Thymus (tissue), 11 donors: Measurements from ENCODE around the gene ECT2L. TPM values are rescaled to one million over a fixed set of nuclear protein-coding genes. Genes with fewer than 3 reads are reported as not detected.

Source experiments
- DNase-seq, 9 donors: peaks; one replicate each; pipeline ENCODE4 v3.0.0-alpha.2; 2013; ENCODE audit warnings: low spot score in 9 of 9, low read depth in 6 of 9, missing footprints in 1 of 9
- H3K27ac ChIP-seq, 2 donors: one replicate each; pipeline ENCODE4 v1.5.1; 2013; ENCODE audit warnings: control low read depth in 1 of 2, low read depth in 1 of 2, low read length in 1 of 2, mild to moderate bottlenecking in 1 of 2, moderate library complexity in 1 of 2
- H3K27me3 ChIP-seq, 2 donors: one replicate each; pipeline ENCODE4 v1.5.1; 2013; ENCODE audit warnings: low read length in 1 of 2; ENCODE audit not compliant: control insufficient read depth in 2 of 2, insufficient read depth in 1 of 2
- H3K36me3 ChIP-seq, 2 donors: one replicate each; pipeline ENCODE4 v1.5.1; 2013; ENCODE audit warnings: low read length in 1 of 2, mild to moderate bottlenecking in 1 of 2, moderate library complexity in 1 of 2; ENCODE audit not compliant: control insufficient read depth in 2 of 2, insufficient read depth in 2 of 2
- H3K4me1 ChIP-seq, 2 donors: one replicate each; pipeline ENCODE4 v1.5.1; 2013; ENCODE audit warnings: low read length in 2 of 2; ENCODE audit not compliant: control insufficient read depth in 2 of 2, insufficient read depth in 2 of 2
- H3K4me3 ChIP-seq, 2 donors: one replicate each; pipeline ENCODE4 v1.5.1; 2013; ENCODE audit warnings: low read length in 2 of 2, control low read depth in 1 of 2, mild to moderate bottlenecking in 1 of 2
- H3K9me3 ChIP-seq, 2 donors: one replicate each; pipeline ENCODE4 v1.5.1; 2013; ENCODE audit warnings: low read length in 1 of 2, mild to moderate bottlenecking in 1 of 2; ENCODE audit not compliant: control insufficient read depth in 2 of 2, insufficient read depth in 1 of 2
- WGBS: extraction: QIAGEN DNeasy Blood & Tissue Kit; methylation state at CpG from one replicate; pipeline ENCODE4 v1.1.7; 2013; 5-methylcytosine and 5-hydroxymethylcytosine counted together
- polyA plus RNA-seq: library from polyadenylated mRNA; stranded (reverse); fragments of 200-250 nt; gene quantifications from one replicate; pipeline ENCODE4 v1.2.3, GENCODE V29; 2013
- total RNA-seq: library from RNA; stranded (reverse); fragments of 120-200 nt; gene quantifications from one replicate; pipeline ENCODE4 v1.2.4, GENCODE V29; 2013
- donor health status: healthy.

The ECT2L gene
- total and polyA plus RNA-seq, 2 donors, result 0.09 to 0.43 TPM

- Histone ChIP-seq H3K36me3 (peaks cover 0 to 8% of the 10 kb centered on the region in 2 donors), H3K4me1 (peaks cover 10 to 13% of the 10 kb centered on the region in 2 donors), H3K4me3 (peak overlapping the region; percentile 65 to 86), H3K27me3 (no peaks in the 10 kb centered on the region), H3K9me3 (no peaks in the 10 kb centered on the region), H3K27ac (no peak overlapping the region)
- WGBS, result 55% methylated on average over 3 of the region's 3 CpGs
- no peak for DNase-seq
Measured at GRCh38 chr6:138774370-138774769, 21.5 kb upstream of the ECT2L start.

DNA sequence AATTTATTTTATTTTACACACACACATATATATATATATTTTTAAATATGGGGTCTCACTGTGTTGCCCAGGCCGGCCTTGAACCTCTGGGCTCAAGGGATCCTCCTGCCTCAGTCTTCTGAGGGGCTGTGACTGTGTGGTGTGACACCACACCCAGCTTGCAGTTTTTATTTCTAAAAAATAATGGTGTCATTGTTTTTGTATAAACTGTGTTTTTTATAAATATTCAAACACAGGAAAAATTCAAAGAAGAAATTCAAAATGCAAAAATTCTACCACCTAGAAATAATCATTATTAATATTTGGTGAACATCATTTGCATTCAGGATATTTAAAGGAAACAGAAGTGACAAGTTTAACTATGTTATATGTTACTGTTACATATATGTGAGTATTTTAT is 19.2 kb upstream of the ECT2L start:
- Histone ChIP-seq H3K4me3 (no peak overlapping the region), H3K9me3 (no peaks in the 10 kb centered on the region), H3K27ac (no peak overlapping the region), H3K27me3 (no peaks in the 10 kb centered on the region), H3K4me1 (peaks cover 10 to 13% of the 10 kb centered on the region in 2 donors), H3K36me3 (peaks cover 5 to 22% of the 10 kb centered on the region in 2 donors)
- DNase-seq, result no peak
- WGBS, result 98% methylated on average over 1 of the region's 1 CpG

- H3K27me3 ChIP-seq, result no peaks in the 10 kb centered on the region
- no peak overlapping the region for H3K4me3 ChIP-seq
- no peak overlapping the region for H3K27ac ChIP-seq
- WGBS, result 88% methylated on average over 6 of the region's 6 CpGs
- H3K9me3 ChIP-seq, result no peaks in the 10 kb centered on the region
- peaks cover 6 to 8% of the 10 kb centered on the region in 2 donors for H3K4me1 ChIP-seq
- DNase-seq, result no peak
- peaks cover 10 to 29% of the 10 kb centered on the region in 2 donors for H3K36me3 ChIP-seq
Measured at GRCh38 chr6:138778331-138778730, 17.6 kb upstream of the ECT2L start.

DNA sequence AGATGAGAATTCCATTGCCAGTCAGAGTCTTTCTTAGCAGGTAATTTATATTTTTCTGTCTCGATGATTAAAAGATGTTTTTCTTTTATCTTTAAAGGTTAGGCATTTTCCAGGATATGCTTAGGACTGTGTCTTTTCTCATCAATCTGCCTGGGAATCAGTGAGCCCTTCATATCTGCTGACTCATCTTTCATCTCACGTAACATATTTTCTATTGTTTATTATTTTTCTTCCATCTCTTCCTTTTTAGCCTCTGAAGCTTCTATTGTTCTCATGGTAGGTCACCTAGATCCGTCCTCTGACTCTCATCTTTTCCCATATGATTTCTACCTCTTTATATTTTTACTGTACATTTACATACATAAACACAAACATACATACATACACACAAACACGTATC is 13.6 kb upstream of the ECT2L start:
- DNase-seq, result no peak
- Histone ChIP-seq H3K9me3 (no peaks in the 10 kb centered on the region), H3K27ac (no peak overlapping the region), H3K36me3 (peaks cover 19 to 43% of the 10 kb centered on the region in 2 donors), H3K4me1 (no peaks in the 10 kb centered on the region), H3K27me3 (no peaks in the 10 kb centered on the region), H3K4me3 (no peak overlapping the region)
- WGBS, result 98% methylated on average over 4 of the region's 4 CpGs

DNA sequence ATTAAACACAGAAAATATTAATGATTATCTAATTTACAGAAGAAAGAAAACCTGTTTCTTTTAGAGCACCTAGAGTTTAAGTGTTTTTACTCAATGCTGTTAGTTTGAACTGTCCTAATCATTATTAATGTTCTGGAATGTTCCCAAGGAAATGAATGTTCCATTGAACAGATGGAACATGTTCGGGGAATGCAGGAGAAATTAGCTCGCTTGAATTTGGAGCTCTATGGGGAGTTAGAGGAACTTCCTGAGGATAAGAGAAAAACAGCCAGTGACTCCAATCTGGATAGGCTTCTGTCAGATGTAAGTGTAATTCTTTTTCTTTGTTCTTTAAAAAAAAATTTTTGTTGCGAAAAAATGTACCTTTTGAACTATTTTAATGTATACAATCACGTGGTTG is 10.8 kb upstream of the ECT2L start:
- H3K27me3 ChIP-seq, result no peaks in the 10 kb centered on the region
- H3K4me1 ChIP-seq, result no peaks in the 10 kb centered on the region
- H3K36me3 ChIP-seq, result peaks cover 20 to 59% of the 10 kb centered on the region in 2 donors
- no peak overlapping the region for H3K27ac ChIP-seq
- H3K9me3 ChIP-seq, result no peaks in the 10 kb centered on the region
- DNase-seq, result no peak
- WGBS, result 95% methylated on average over 4 of the region's 4 CpGs
- no peak overlapping the region for H3K4me3 ChIP-seq

GRCh38 chr6:138785980-138786379 is 9.9 kb upstream of the ECT2L start:
- Histone ChIP-seq H3K27ac (no peak overlapping the region), H3K27me3 (no peaks in the 10 kb centered on the region), H3K9me3 (no peaks in the 10 kb centered on the region), H3K4me1 (no peaks in the 10 kb centered on the region), H3K4me3 (no peak overlapping the region), H3K36me3 (peaks cover 18 to 51% of the 10 kb centered on the region in 2 donors)
- WGBS, result 95% methylated on average over 3 of the region's 3 CpGs
- no peak for DNase-seq

DNA sequence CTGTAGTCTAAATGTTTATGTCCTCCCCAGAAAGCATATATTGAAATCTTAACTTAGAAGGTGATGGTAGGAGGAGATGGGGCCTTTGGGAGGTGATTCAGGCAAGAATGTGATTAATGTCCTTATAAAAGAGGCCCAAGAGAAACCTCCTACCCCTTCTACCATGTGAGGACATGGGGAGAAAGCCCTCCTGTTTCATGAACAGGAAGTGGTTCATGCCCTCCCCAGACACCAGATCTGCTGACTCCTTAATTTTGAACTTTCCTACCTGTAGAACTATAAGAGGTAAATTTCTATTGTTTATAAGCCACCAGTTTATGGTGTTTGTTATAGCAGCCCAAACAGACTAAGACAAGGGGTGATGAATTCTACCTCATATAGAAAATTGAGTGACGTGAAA is 8.7 kb upstream of the ECT2L start:
- Histone ChIP-seq H3K27me3 (no peaks in the 10 kb centered on the region), H3K9me3 (no peaks in the 10 kb centered on the region), H3K36me3 (peaks cover 16 to 51% of the 10 kb centered on the region in 2 donors), H3K4me1 (no peaks in the 10 kb centered on the region), H3K27ac (no peak overlapping the region), H3K4me3 (no peak overlapping the region)
- WGBS, result 55% methylated on average over 1 of the region's 1 CpG
- peak in 1 of 9 donors; percentile 21 for DNase-seq

- DNase-seq, result no peak
- Histone ChIP-seq H3K4me3 (no peak overlapping the region), H3K4me1 (peaks cover 5 to 8% of the 10 kb centered on the region in 2 donors), H3K9me3 (peaks cover 0 to 3% of the 10 kb centered on the region in 2 donors), H3K27me3 (peaks cover 0 to 11% of the 10 kb centered on the region in 2 donors), H3K36me3 (peaks cover 4 to 5% of the 10 kb centered on the region in 2 donors), H3K27ac (no peak overlapping the region)
- WGBS, result over 99% methylated on average over 2 of the region's 2 CpGs
Measured at GRCh38 chr6:138796771-138797170, 884 bp downstream of the ECT2L start.

DNA sequence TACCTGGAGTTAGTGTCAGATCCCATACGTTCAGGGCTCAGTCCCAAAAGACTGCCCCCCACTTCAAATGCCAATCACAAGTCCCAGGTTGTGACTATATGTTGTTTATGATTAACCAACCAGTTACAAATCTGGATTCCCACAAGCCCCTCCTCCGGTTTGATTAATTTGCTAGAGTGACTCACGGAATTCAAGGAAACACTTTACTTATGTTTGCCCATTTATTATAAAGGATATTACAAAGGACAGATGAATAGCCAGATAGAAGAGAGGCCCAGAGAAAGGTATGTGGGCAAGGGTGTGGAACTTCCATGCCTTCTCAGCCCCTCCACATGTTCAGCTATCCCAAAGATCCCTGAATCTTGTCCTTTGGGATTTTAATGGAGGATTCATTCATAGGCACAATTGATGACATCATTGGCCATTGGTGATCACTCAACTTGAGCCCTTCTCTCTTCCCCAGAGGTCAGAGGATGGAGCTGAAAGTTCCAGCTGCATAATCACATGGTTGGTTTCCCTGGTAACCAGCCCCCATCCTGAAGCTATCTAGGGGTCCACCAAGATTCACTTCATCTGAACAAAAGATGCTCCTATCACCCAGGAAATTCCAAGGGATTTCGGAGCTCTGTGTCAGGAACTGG is 2.0 kb downstream of the ECT2L start:
- peaks cover 0 to 3% of the 10 kb centered on the region in 2 donors for H3K9me3 ChIP-seq
- H3K27ac ChIP-seq, result no peak overlapping the region
- no peak overlapping the region for H3K4me3 ChIP-seq
- 96% methylated on average over 4 of the region's 4 CpGs for WGBS
- peaks cover 0 to 5% of the 10 kb centered on the region in 2 donors for H3K36me3 ChIP-seq
- H3K4me1 ChIP-seq, result peaks cover 5 to 8% of the 10 kb centered on the region in 2 donors
- no peak for DNase-seq
- peaks cover 0 to 11% of the 10 kb centered on the region in 2 donors for H3K27me3 ChIP-seq
